Measurements from ENCODE around the gene PDZRN3.

Gene PDZRN3

GRCh38 chr3:73510334-73510733, 114.4 kb downstream of the PDZRN3 start:
- no peak overlapping the region; the same call in 1 of the 2 replicates for H3K4me3 ChIP-seq (ENCODE audit: low read depth, low read length)
- DNase-seq (ENCODE audit: low read depth, low spot score), result no peak
- no peak for TF ChIP-seq CTCF (IDR thresholded peaks at IDR 0.05; ENCODE audit: insufficient read depth, low read length, missing control alignments)
- POLR2A ChIA-PET, result interaction anchor here (1.4 kb wide), 1 partner anchor 114 kb away, joined by 5 read pairs; no protein-coding TSS in a partner anchor
- CTCF ChIA-PET, result interaction anchor here (0.8 to 3.1 kb wide), 13 partner anchors 9 to 340 kb away, joined by 3 to 20 read pairs (median 3); no protein-coding TSS in a partner anchor

- DNase-seq (ENCODE audit: low read depth, low spot score), result no peak
- ChIA-PET CTCF (interaction anchor here (0.5 to 3.1 kb wide), 11 partner anchors 8 to 340 kb away, joined by 3 to 20 read pairs (median 3); no protein-coding TSS in a partner anchor), POLR2A (interaction anchor here (1.4 kb wide), 1 partner anchor 114 kb away, joined by 5 read pairs; no protein-coding TSS in a partner anchor)
- H3K4me3 ChIP-seq (ENCODE audit: low read depth, low read length), result no peak overlapping the region
- TF ChIP-seq CTCF (IDR thresholded peaks at IDR 0.05; ENCODE audit: insufficient read depth, low read length, missing control alignments), result no peak
Measured at GRCh38 chr3:73509816-73510215, 114.9 kb downstream of the PDZRN3 start.

GRCh38 chr3:73509066-73509465, 115.7 kb downstream of the PDZRN3 start:
- H3K4me3 ChIP-seq (ENCODE audit: low read depth, low read length), result no peak overlapping the region
- no peak for TF ChIP-seq CTCF (IDR thresholded peaks at IDR 0.05; ENCODE audit: insufficient read depth, low read length, missing control alignments)
- ChIA-PET CTCF (interaction anchor here (0.9 to 4.6 kb wide), 40 partner anchors 8 to 406 kb away, joined by 3 to 64 read pairs (median 5); partner anchors contain the start of gene PDZRN3), POLR2A (interaction anchor here (1.2 kb wide), 1 partner anchor 113 kb away, joined by 4 read pairs; no protein-coding TSS in a partner anchor)
- DNase-seq (ENCODE audit: low read depth, low spot score), result no peak

GRCh38 chr3:73508330-73508954, 116.3 kb downstream of the PDZRN3 start:
- no peak for DNase-seq (ENCODE audit: low read depth, low spot score)
- no peak overlapping the region for H3K4me3 ChIP-seq (ENCODE audit: low read depth, low read length)
- POLR2A ChIA-PET, result interaction anchor here (0.5 to 1.2 kb wide), 3 partner anchors 114 to 258 kb away, joined by 3 to 4 read pairs (median 3); no protein-coding TSS in a partner anchor
- peak; percentile 71 for TF ChIP-seq CTCF (IDR thresholded peaks at IDR 0.05; ENCODE audit: insufficient read depth, low read length, missing control alignments)
- CTCF ChIA-PET, result interaction anchor here (0.7 to 4.6 kb wide), 56 partner anchors 8 to 1493 kb away, joined by 3 to 64 read pairs (median 5); partner anchors contain the start of gene PDZRN3

- POLR2A ChIA-PET, result no interaction called here
Measured at GRCh38 chr3:73504852-73505251, 119.9 kb downstream of the PDZRN3 start.

More at GRCh38 chr3:73504852-73505251, 119.9 kb downstream of the PDZRN3 start:
- no peak for DNase-seq (ENCODE audit: low read depth, low spot score)
- TF ChIP-seq CTCF (IDR thresholded peaks at IDR 0.05; ENCODE audit: insufficient read depth, low read length, missing control alignments), result no peak
- CTCF ChIA-PET, result interaction anchor here (1.6 to 4.6 kb wide), 3 partner anchors 10 to 344 kb away, joined by 4 to 64 read pairs (median 46); no protein-coding TSS in a partner anchor
- H3K4me3 ChIP-seq (ENCODE audit: low read depth, low read length), result no peak overlapping the region

All from AG04449 (cell line).